GM12878 (cell line): ENCODE measurements around the gene RFTN2. TPM values are rescaled to one million over a fixed set of nuclear protein-coding genes. Genes with fewer than 3 reads are reported as not detected.

Experiments
- ATAC-seq: fragments of 200-7000 bp; cut with Tn5 transposase; 3 replicates; pipeline ENCODE4 v1.9.1; 2020; ENCODE audit warnings: mild to moderate bottlenecking, moderate library complexity
- BruUV-seq: library from RNA; stranded (reverse); fragments of 400-500 nt; replicated peaks from 2 replicates; lab custom pipeline; 2021; lab: Mats Ljungman, UMichigan
- CTCF ChIA-PET: fragments of 300-600 bp; sonication (Branson Sonifier 250); formaldehyde crosslinking; extraction: SDS; loops from one replicate; lab custom pipeline; 2021; ENCODE audit warnings: inconsistent platforms; lab: Yijun Ruan, JAX
- POLR2A ChIA-PET: fragments of 350-600 bp; formaldehyde crosslinking; extraction: SDS; loops from one replicate; lab custom pipeline; 2021; ENCODE audit warnings: inconsistent platforms; lab: Charles Lee
- RAD21 ChIA-PET: fragments of 300-600 bp; sonication (Branson Sonifier 250); formaldehyde crosslinking; loops from one replicate; lab custom pipeline; 2023; ENCODE audit warnings: antibody characterized with exemption; ENCODE audit not compliant: unreplicated experiment; lab: Charles Lee
- SMC1A ChIA-PET: fragments of 300-600 bp; sonication (Branson Sonifier 250); formaldehyde crosslinking; loops from one replicate; lab custom pipeline; 2023; ENCODE audit not compliant: unreplicated experiment, uncharacterized antibody; lab: Charles Lee
- DNase-seq: peaks from one replicate; pipeline ENCODE4 v3.0.0-alpha.2; 2011; ENCODE audit warnings: low read depth, low spot score
- FAIRE-seq: peaks from 3 replicates; lab custom pipeline; 2011; peaks lifted over from hg19 to GRCh38; lab: Jason Lieb, UNC
- H2AFZ ChIP-seq: 2 replicates; pipeline ENCODE4 v1.6.0; 2011; ENCODE audit warnings: low read depth, low read length, control low read depth; ENCODE audit not compliant: control insufficient read depth
- H3K27ac ChIP-seq: 2 replicates; pipeline ENCODE4 v1.5.1; 2011; ENCODE audit warnings: control low read depth; ENCODE audit not compliant: control insufficient read depth, insufficient read depth
- H3K27me3 ChIP-seq, 2 experiments: replicated peaks in 1 of 2; 2 replicates each; pipeline versions ENCODE4 v1.6.0 to v1.6.1; 2011; ENCODE audit warnings: low read length in 1 of 2; ENCODE audit not compliant: control insufficient read depth in 2 of 2, insufficient read depth in 2 of 2
- H3K36me3 ChIP-seq, 2 experiments: 2 replicates each; pipeline ENCODE4 v1.5.1; 2011; ENCODE audit warnings: low read length in 1 of 2; ENCODE audit not compliant: control insufficient read depth in 2 of 2, insufficient read depth in 2 of 2
- H3K4me1 ChIP-seq: 2 replicates; pipeline ENCODE4 v1.6.1; 2011; ENCODE audit warnings: mild to moderate bottlenecking, low read length, moderate library complexity, mixed read lengths; ENCODE audit not compliant: control insufficient read depth, insufficient read depth
- H3K4me2 ChIP-seq: 2 replicates; pipeline ENCODE4 v1.6.0; 2011; ENCODE audit warnings: control low read depth; ENCODE audit not compliant: control insufficient read depth, insufficient read depth
- H3K4me3 ChIP-seq: fragments of 200-600 bp; sonication (generic); 2 replicates; pipeline ENCODE4 v1.5.1; 2016
- H3K79me2 ChIP-seq: 2 replicates; pipeline ENCODE4 v1.6.0; 2011; ENCODE audit warnings: low read length; ENCODE audit not compliant: control insufficient read depth, insufficient read depth
- H3K9ac ChIP-seq: 2 replicates; pipeline ENCODE4 v1.8.0; 2011; ENCODE audit warnings: low read length, control low read depth, mixed read lengths; ENCODE audit not compliant: control insufficient read depth, insufficient read depth
- H3K9me3 ChIP-seq: replicated peaks from 3 replicates; pipeline ENCODE4 v1.5.1; 2011; ENCODE audit warnings: mild to moderate bottlenecking, low read length; ENCODE audit not compliant: control insufficient read depth, insufficient read depth
- H4K20me1 ChIP-seq: 2 replicates; pipeline ENCODE4 v1.6.0; 2011; ENCODE audit not compliant: control insufficient read depth, insufficient read depth
- CBX3 ChIP-seq: fragments of 200-600 bp; sonication (generic); IDR thresholded peaks from 2 replicates; pipeline ENCODE4 v1.6.1; 2016; ENCODE audit warnings: low read depth, borderline replicate concordance
- DPF2 ChIP-seq: fragments of 450-650 bp; IDR thresholded peaks from 2 replicates; pipeline ENCODE4 v1.6.1; 2017; ENCODE audit warnings: mild to moderate bottlenecking
- E2F4 ChIP-seq: IDR thresholded peaks from 2 replicates; pipeline ENCODE4 v1.6.1; 2012; ENCODE audit warnings: low read depth, low read length, improper control_type of control experiment
- E4F1 ChIP-seq: fragments of 450-650 bp; IDR thresholded peaks from 2 replicates; pipeline ENCODE4 v1.6.1; 2018; ENCODE audit warnings: borderline replicate concordance, mild to moderate bottlenecking; ENCODE audit not compliant: partially characterized antibody
- EED ChIP-seq: sonication (generic); IDR thresholded peaks from 2 replicates; pipeline ENCODE4 v1.6.1; 2016; ENCODE audit warnings: antibody characterized with exemption, low read depth
- EP300 ChIP-seq, 2 experiments: fragments of 150-350 bp in 1 of 2; IDR thresholded peaks; 2 replicates each; pipeline ENCODE4 v1.6.1; 2011 to 2012; ENCODE audit warnings: low read depth in 2 of 2, low read length in 2 of 2, borderline replicate concordance in 1 of 2, improper control_type of control experiment in 1 of 2, inconsistent platforms in 1 of 2; ENCODE audit not compliant: control insufficient read depth in 1 of 2
- FOS ChIP-seq: IDR thresholded peaks from 3 replicates; pipeline ENCODE4 v1.6.1; 2011; ENCODE audit warnings: borderline replicate concordance; ENCODE audit not compliant: insufficient read length; ENCODE audit errors: extremely low read depth
- HDAC6 ChIP-seq: fragments of 200-600 bp; sonication (generic); IDR thresholded peaks from one replicate; pipeline ENCODE4 v1.8.0; 2017; ENCODE audit warnings: antibody characterized with exemption; ENCODE audit not compliant: unreplicated experiment
- HDGF ChIP-seq: fragments of 450-650 bp; IDR thresholded peaks from 2 replicates; pipeline ENCODE4 v1.6.1; 2016; ENCODE audit warnings: antibody characterized with exemption
- NFYB ChIP-seq: IDR thresholded peaks from 2 replicates; pipeline ENCODE4 v1.6.1; 2011; ENCODE audit warnings: low read depth, mild to moderate bottlenecking, low read length, improper control_type of control experiment, moderate library complexity; ENCODE audit not compliant: insufficient read depth
- NR2F1 ChIP-seq: fragments of 450-650 bp; conservative IDR thresholded peaks from 2 replicates; pipeline ENCODE4 v1.6.1; 2017; ENCODE audit warnings: mild to moderate bottlenecking
- PBX3 ChIP-seq: IDR thresholded peaks from 2 replicates; pipeline ENCODE4 v1.6.1; 2011; ENCODE audit warnings: mild to moderate bottlenecking, low read depth, low read length, moderate library complexity; ENCODE audit not compliant: insufficient replicate concordance
- RUNX3 ChIP-seq: IDR thresholded peaks from 2 replicates; pipeline ENCODE4 v1.6.1; 2012; ENCODE audit warnings: low read length, inconsistent platforms
- SUPT20H ChIP-seq: IDR thresholded peaks from 2 replicates; pipeline ENCODE4 v1.6.1; 2011; ENCODE audit warnings: low read depth, mild to moderate bottlenecking, low read length, moderate library complexity, borderline replicate concordance; ENCODE audit not compliant: control insufficient read depth
- ZBTB33 ChIP-seq: fragments of 450-650 bp; IDR thresholded peaks from 2 replicates; pipeline ENCODE4 v1.6.1; 2017; ENCODE audit warnings: mild to moderate bottlenecking
- ZNF622 ChIP-seq: fragments of 450-650 bp; IDR thresholded peaks from 2 replicates; pipeline ENCODE4 v1.6.1; 2017; ENCODE audit warnings: mild to moderate bottlenecking, inconsistent platforms
- ZSCAN29 ChIP-seq: fragments of 450-650 bp; IDR thresholded peaks from 2 replicates; pipeline ENCODE4 v1.6.1; 2017; ENCODE audit warnings: mild to moderate bottlenecking, moderate library complexity
- WGBS: methylation state at CpG from one replicate; pipeline ENCODE4 v1.1.6; 2016; ENCODE audit warnings: low lambda C conversion rate; ENCODE audit not compliant: insufficient replicate concordance, insufficient coverage; ENCODE audit errors: missing lambda C conversion rate; 5-methylcytosine and 5-hydroxymethylcytosine counted together
- in situ Hi-C: fragments of 300-500 bp; cut with MboI; formaldehyde crosslinking; loops from 9 replicates; pipeline ENCODE4 v1.14.3; 2018; ENCODE audit warnings: mixed read lengths
- intact Hi-C: fragments of 100-400 bp; cut with micrococcal nuclease; formaldehyde crosslinking; loops from one replicate; pipeline ENCODE4 v1.14.2; 2022; ENCODE audit not compliant: unreplicated experiment
- polyA plus RNA-seq, 11 experiments: library from polyadenylated mRNA; depleted of rRNA in 4 of 11; unstranded in 6 of 11; stranded (reverse) in 5 of 11; fragments of >200 nt; fragmentation: Nextera tagmentation in 4 of 11; fragmentation: Illumina TruSeq in 1 of 11; extraction: Ambion mirVana in 4 of 11; extraction: Trizol in 1 of 11; gene quantifications; 1 replicate in 1 of 11; 2 replicates in 10 of 11; pipeline versions ENCODE4 v1.2.1 to v1.2.3, GENCODE V29; 2011 to 2016; ENCODE audit warnings: inconsistent platforms in 2 of 11, missing spikeins in 2 of 11, low read depth in 1 of 11
- total RNA-seq, 4 experiments: library from RNA; depleted of rRNA in 3 of 4; stranded (reverse); fragments of >200 nt in 3 of 4; fragmentation: Illumina TruSeq in 1 of 4; extraction: Trizol in 1 of 4; gene quantifications; 2 replicates each; pipeline versions ENCODE4 v1.2.1 to v1.2.3, GENCODE V29; 2013 to 2021

The RFTN2 gene
- total and polyA plus RNA-seq, 10 of the 15 experiments (the other 5 are each of a cell fraction or from before 2014, with no cell fraction given) = 0.09 to 0.23 TPM; not detected in 8

GRCh38 chr2:197547163-197547900 is 128.1 kb downstream of the RFTN2 start:
- no peak for TF ChIP-seq PBX3
- no peak for TF ChIP-seq ZNF622
- TF ChIP-seq EED = no peak
- no peak for TF ChIP-seq DPF2
- TF ChIP-seq NFYB = no peak
- TF ChIP-seq FOS = no peak
- no peak for TF ChIP-seq E2F4
- no peak for TF ChIP-seq ZBTB33
- no peak for TF ChIP-seq HDGF
- no peak for TF ChIP-seq HDAC6
- no peak for TF ChIP-seq NR2F1
- no peak for TF ChIP-seq EP300 (IDR thresholded peaks at IDR 0.05; ENCODE audit: borderline replicate concordance in 1 of 2, control insufficient read depth in 1 of 2, low read depth in 2 of 2, low read length in 2 of 2)
- TF ChIP-seq CBX3 = no peak
- no peak for TF ChIP-seq RUNX3
- no peak for TF ChIP-seq SUPT20H
- no peak for TF ChIP-seq E4F1
- TF ChIP-seq ZSCAN29 = no peak
- POLR2A ChIA-PET = no interaction called here
- intact Hi-C loops = no loop called here
- CTCF ChIA-PET = interaction anchor here (0.7 kb wide), 1 partner anchor 592 kb away, joined by 3 read pairs; no protein-coding TSS in a partner anchor
- Histone ChIP-seq H3K4me3 (no peak overlapping the region), H2AFZ (no peak overlapping the region), H3K9ac (no peak overlapping the region), H3K9me3 (no peaks in the 10 kb centered on the region; the same call in 2 of the 3 replicates), H3K27ac (no peak overlapping the region), H4K20me1 (no peaks in the 10 kb centered on the region), H3K27me3 (no peaks in the 10 kb centered on the region), H3K79me2 (peaks cover 2% of the 10 kb centered on the region), H3K36me3 (peaks cover 2 to 30% of the 10 kb centered on the region in 2 experiments; a peak in 3 of 4 replicates), H3K4me1 (no peaks in the 10 kb centered on the region), H3K4me2 (no peak overlapping the region)
- in situ Hi-C loops = no loop called here
- WGBS = 99% methylated on average over 5 of the region's 5 CpGs
- RAD21 ChIA-PET = interaction anchor here (0.6 kb wide), 1 partner anchor 74 kb away, joined by 3 read pairs; no protein-coding TSS in a partner anchor
- ATAC-seq (no peak), DNase-seq (no peak), FAIRE-seq (no peak)
- BruUV-seq = no TSS peak
- SMC1A ChIA-PET = interaction anchor here (0.6 kb wide), 1 partner anchor 568 kb away, joined by 3 read pairs; no protein-coding TSS in a partner anchor
